Measurements from ENCODE around the gene NUPR1. TPM values are rescaled to one million over a fixed set of nuclear protein-coding genes. Genes with fewer than 3 reads are reported as not detected.

NUPR1 gene
- total and polyA plus RNA-seq, 2 of the 13 experiments (the other 11 are each of a cell fraction or from before 2014, with no cell fraction given) = 18.0 to 25.6 TPM

GRCh38 chr16:28511801-28512789, 26.7 kb downstream of the NUPR1 start:
- H4K20me1 ChIP-seq (ENCODE audit: insufficient read depth, low read length) = no peaks in the 10 kb centered on the region
- H3K36me3 ChIP-seq (replicated peaks in 1 of 2; ENCODE audit: control insufficient read depth in 1 of 2, insufficient read depth in 2 of 2, low read length in 2 of 2) = no peaks in the 10 kb centered on the region
- peak overlapping the region; percentile 67 for H3K4me2 ChIP-seq (ENCODE audit: low read depth, low read length)
- H3K4me1 ChIP-seq (ENCODE audit: insufficient read depth, low read length) = peaks cover 60% of the 10 kb centered on the region
- peak overlapping the region; percentile 32; the same call in 1 of the 2 replicates for H3K9ac ChIP-seq (ENCODE audit: insufficient read depth, low read depth, low read length)
- DNase-seq (ENCODE audit: low spot score) = peak; percentile 75
- intact Hi-C loops (cut with micrococcal nuclease; ENCODE audit: unreplicated experiment) (no loop called here), in situ Hi-C loops (cut with HindIII; ENCODE audit: extremely low pct_ligation_motif_present, low pct_unique_long_range_greater_than_20kb) (no loop called here)
- H3K27ac ChIP-seq (ENCODE audit: extremely low read length, insufficient read depth, low read length) = no peak overlapping the region
- H3K27me3 ChIP-seq (ENCODE audit: control insufficient read depth in 1 of 2, insufficient read depth in 2 of 2, low read length in 2 of 2) = peaks cover 0 to 6% of the 10 kb centered on the region in 2 experiments; a peak in 2 of 5 replicates
- FAIRE-seq = peak; percentile 12
- peak; percentile 57 for ATAC-seq
- ChIA-PET POLR2A (interaction anchor here (1.5 kb wide), 1 partner anchor 14 kb away, joined by 5 read pairs; no protein-coding TSS in a partner anchor), CTCF (ENCODE audit: low intra/inter-chr PET ratio, low total read pairs) (no interaction called here)
- no peaks in the 10 kb centered on the region for H3K9me3 ChIP-seq (ENCODE audit: low read length)
- WGBS (ENCODE audit: low lambda C conversion rate) = 42% methylated on average over 19 of the region's 21 CpGs
- H3K4me3 ChIP-seq (replicated peaks in 1 of 3; ENCODE audit: insufficient read depth in 1 of 3, low read depth in 2 of 3, low read length in 3 of 3) = peak overlapping the region; percentile 16 to 63 (median 30); a peak in 4 of 6 replicates
- peak overlapping the region; percentile 63 for H2AFZ ChIP-seq (ENCODE audit: low read length)
- no TSS peak for BruUV-seq (replicated peaks)
- no peaks in the 10 kb centered on the region for H3K79me2 ChIP-seq (ENCODE audit: insufficient read depth, low read length)
- TF ChIP-seq CEBPB (IDR thresholded peaks at IDR 0.05; ENCODE audit: borderline replicate concordance, low read depth, low read length) (no peak), TMF1 (CRISPR knock-in tag; IDR thresholded peaks at IDR 0.05; ENCODE audit: low read depth) (no peak), ZFP37 (CRISPR knock-in tag; IDR thresholded peaks at IDR 0.05; ENCODE audit: borderline replicate concordance) (0 out of 2 replicates have a peak, but pooled peaks have one; percentile 43), ZNF331 (CRISPR knock-in tag; IDR thresholded peaks at IDR 0.05) (no peak), SP2 (CRISPR knock-in tag; IDR thresholded peaks at IDR 0.05) (peak; percentile 12; the same call in 1 of the 2 replicates), FOXP4 (CRISPR knock-in tag; IDR thresholded peaks at IDR 0.05) (peak; percentile 59), ZNF616 (CRISPR knock-in tag; IDR thresholded peaks at IDR 0.05; ENCODE audit: low read depth) (no peak), SPEN (CRISPR knock-in tag; IDR thresholded peaks at IDR 0.05; ENCODE audit: low read depth) (no peak; the same call in 1 of the 2 replicates), ELF1 (CRISPR knock-in tag; IDR thresholded peaks at IDR 0.05) (no peak), GABPA (IDR thresholded peaks at IDR 0.05; ENCODE audit: low read depth, low read length) (no peak), GABPA (CRISPR knock-in tag; IDR thresholded peaks at IDR 0.05; ENCODE audit: low read depth) (0 out of 2 replicates have a peak, but pooled peaks have one; percentile 6), ZNF142 (CRISPR knock-in tag; IDR thresholded peaks at IDR 0.05) (peak; percentile 15; the same call in 1 of the 2 replicates), ZNF530 (CRISPR knock-in tag; IDR thresholded peaks at IDR 0.05; ENCODE audit: low read depth) (no peak), ATRX (CRISPR knock-in tag; IDR thresholded peaks at IDR 0.05; ENCODE audit: borderline replicate concordance) (no peak), ZNF773 (CRISPR knock-in tag; IDR thresholded peaks at IDR 0.05; ENCODE audit: borderline replicate concordance) (no peak), ZNF225 (CRISPR knock-in tag; IDR thresholded peaks at IDR 0.05) (0 out of 2 replicates have a peak, but pooled peaks have one; percentile 53)
